HEK293 (cell line): ENCODE data around the gene PON1.

Experiments used
- CTCF ChIA-PET: fragments of 350-600 bp; formaldehyde crosslinking; extraction: SDS; loops from one replicate; lab custom pipeline; 2021; ENCODE audit warnings: antibody characterized with exemption; lab: Yijun Ruan, JAX
- POLR2A ChIA-PET: fragments of 300-600 bp; formaldehyde crosslinking; extraction: SDS; loops from one replicate; lab custom pipeline; 2020; ENCODE audit warnings: antibody characterized with exemption, inconsistent platforms; lab: Yijun Ruan, JAX
- H3K27ac ChIP-seq: fragments of 200-500 bp; sonication (Bioruptor generic); 2 replicates; pipeline ENCODE4 v1.5.1; 2014; ENCODE audit warnings: low read depth, low read length, control low read depth, inconsistent platforms; ENCODE audit errors: extremely low read depth
- H3K36me3 ChIP-seq, 2 experiments: fragments of 200-500 bp in 1 of 2; sonication (Bioruptor generic) in 1 of 2; 1 replicate in 1 of 2; 2 replicates in 1 of 2; pipeline ENCODE4 v1.5.1; 2014 to 2017; ENCODE audit warnings: inconsistent platforms in 2 of 2, low read length in 2 of 2; ENCODE audit not compliant: control insufficient read depth in 2 of 2, insufficient read depth in 1 of 2
- H3K4me1 ChIP-seq: fragments of 200-500 bp; sonication (Bioruptor generic); 2 replicates; pipeline ENCODE4 v1.5.1; 2014; ENCODE audit warnings: mild to moderate bottlenecking, low read length, inconsistent platforms; ENCODE audit not compliant: control insufficient read depth, insufficient read depth
- H3K4me3 ChIP-seq: 2 replicates; pipeline ENCODE4 v1.5.1; 2011; ENCODE audit warnings: low read depth, mild to moderate bottlenecking, control low read depth, low read length, moderate library complexity
- H3K9me3 ChIP-seq: fragments of 200-500 bp; sonication (Bioruptor generic); 2 replicates; pipeline ENCODE4 v1.5.1; 2014; ENCODE audit warnings: low read depth, low read length, inconsistent platforms; ENCODE audit not compliant: control insufficient read depth, insufficient read depth
- GLI4 ChIP-seq: fragments of 450-650 bp; formaldehyde crosslinking; IDR thresholded peaks from 2 replicates; pipeline ENCODE4 v1.5.1; 2016; ENCODE audit warnings: missing biosample characterization, missing genetic modification characterization
- KLF10 ChIP-seq: fragments of 450-650 bp; IDR thresholded peaks from 2 replicates; pipeline ENCODE4 v1.5.1; 2018; ENCODE audit warnings: missing biosample characterization, mild to moderate bottlenecking, missing genetic modification characterization
- REPIN1 ChIP-seq: fragments of 450-650 bp; formaldehyde crosslinking; IDR thresholded peaks from 2 replicates; pipeline ENCODE4 v1.5.1; 2017; ENCODE audit warnings: missing biosample characterization, missing genetic modification characterization, low read depth
- YY1 ChIP-seq: fragments of 450-650 bp; formaldehyde crosslinking; IDR thresholded peaks from 2 replicates; pipeline ENCODE4 v1.5.1; 2018; ENCODE audit warnings: missing biosample characterization, missing genetic modification characterization
- ZEB2 ChIP-seq: fragments of 450-650 bp; formaldehyde crosslinking; IDR thresholded peaks from 2 replicates; pipeline ENCODE4 v1.5.1; 2016; ENCODE audit warnings: missing biosample characterization, missing genetic modification characterization
- ZFP69B ChIP-seq: fragments of 450-650 bp; formaldehyde crosslinking; IDR thresholded peaks from 2 replicates; pipeline ENCODE4 v1.5.1; 2016; ENCODE audit warnings: missing biosample characterization, missing genetic modification characterization
- ZNF121 ChIP-seq: fragments of 450-650 bp; formaldehyde crosslinking; IDR thresholded peaks from 2 replicates; pipeline ENCODE4 v1.5.1; 2016; ENCODE audit warnings: missing biosample characterization, missing genetic modification characterization
- ZNF16 ChIP-seq: fragments of 450-650 bp; formaldehyde crosslinking; IDR thresholded peaks from 2 replicates; pipeline ENCODE4 v1.5.1; 2016; ENCODE audit warnings: low read depth, missing biosample characterization, missing genetic modification characterization
- ZNF19 ChIP-seq: fragments of 450-650 bp; formaldehyde crosslinking; IDR thresholded peaks from 2 replicates; pipeline ENCODE4; 2016; ENCODE audit warnings: missing biosample characterization, missing genetic modification characterization, low read depth
- ZNF211 ChIP-seq: fragments of 450-650 bp; formaldehyde crosslinking; IDR thresholded peaks from 2 replicates; pipeline ENCODE4 v1.5.1; 2016; ENCODE audit warnings: low read depth, missing biosample characterization, missing genetic modification characterization
- ZNF24 ChIP-seq: fragments of 450-650 bp; formaldehyde crosslinking; IDR thresholded peaks from 2 replicates; pipeline ENCODE4 v1.5.1; 2016; ENCODE audit warnings: missing biosample characterization, missing genetic modification characterization
- ZNF274 ChIP-seq, 2 experiments: fragments of 200-500 bp in 1 of 2; fragments of 450-650 bp in 1 of 2; sonication (Bioruptor generic) in 1 of 2; formaldehyde crosslinking in 1 of 2; IDR thresholded peaks; 2 replicates each; pipeline versions ENCODE4 v1.5.1 to v1.6.1; 2014 to 2016; ENCODE audit warnings: borderline replicate concordance in 1 of 2, inconsistent platforms in 1 of 2, low read length in 1 of 2, missing biosample characterization in 1 of 2, missing genetic modification characterization in 1 of 2
- ZNF549 ChIP-seq: fragments of 450-650 bp; IDR thresholded peaks from 2 replicates; pipeline ENCODE4 v1.5.1; 2018; ENCODE audit warnings: missing biosample characterization, missing genetic modification characterization, mild to moderate bottlenecking, inconsistent platforms, moderate library complexity
- ZNF658 ChIP-seq: fragments of 450-650 bp; formaldehyde crosslinking; IDR thresholded peaks from 2 replicates; pipeline ENCODE4; 2016; ENCODE audit warnings: missing biosample characterization, missing genetic modification characterization
- ZNF830 ChIP-seq: fragments of 450-650 bp; IDR thresholded peaks from 2 replicates; pipeline ENCODE4 v1.5.0; 2018; ENCODE audit warnings: missing biosample characterization, missing genetic modification characterization, low read depth, mild to moderate bottlenecking, moderate library complexity
- ZXDB ChIP-seq: fragments of 450-650 bp; formaldehyde crosslinking; IDR thresholded peaks from 2 replicates; pipeline ENCODE4 v1.5.1; 2016; ENCODE audit warnings: missing biosample characterization, missing genetic modification characterization
- TF ChIP-seq, protein P1 (sequence below): fragments of 450-650 bp; IDR thresholded peaks from 2 replicates; pipeline ENCODE4 v1.5.1; 2018; ENCODE audit warnings: missing biosample characterization, mild to moderate bottlenecking, missing genetic modification characterization
- TF ChIP-seq, protein P2 (sequence below): fragments of 450-650 bp; formaldehyde crosslinking; IDR thresholded peaks from 2 replicates; pipeline ENCODE4 v1.5.1; 2016; ENCODE audit warnings: missing biosample characterization, missing genetic modification characterization
- TF ChIP-seq, protein P3 (sequence below): fragments of 450-650 bp; formaldehyde crosslinking; IDR thresholded peaks from 2 replicates; pipeline ENCODE4 v1.5.1; 2016; ENCODE audit warnings: missing biosample characterization, missing genetic modification characterization
- TF ChIP-seq, protein P4 (sequence below): fragments of 450-650 bp; formaldehyde crosslinking; IDR thresholded peaks from 2 replicates; pipeline ENCODE4 v1.5.1; 2017; ENCODE audit warnings: missing biosample characterization, missing genetic modification characterization

Gene PON1

DNA sequence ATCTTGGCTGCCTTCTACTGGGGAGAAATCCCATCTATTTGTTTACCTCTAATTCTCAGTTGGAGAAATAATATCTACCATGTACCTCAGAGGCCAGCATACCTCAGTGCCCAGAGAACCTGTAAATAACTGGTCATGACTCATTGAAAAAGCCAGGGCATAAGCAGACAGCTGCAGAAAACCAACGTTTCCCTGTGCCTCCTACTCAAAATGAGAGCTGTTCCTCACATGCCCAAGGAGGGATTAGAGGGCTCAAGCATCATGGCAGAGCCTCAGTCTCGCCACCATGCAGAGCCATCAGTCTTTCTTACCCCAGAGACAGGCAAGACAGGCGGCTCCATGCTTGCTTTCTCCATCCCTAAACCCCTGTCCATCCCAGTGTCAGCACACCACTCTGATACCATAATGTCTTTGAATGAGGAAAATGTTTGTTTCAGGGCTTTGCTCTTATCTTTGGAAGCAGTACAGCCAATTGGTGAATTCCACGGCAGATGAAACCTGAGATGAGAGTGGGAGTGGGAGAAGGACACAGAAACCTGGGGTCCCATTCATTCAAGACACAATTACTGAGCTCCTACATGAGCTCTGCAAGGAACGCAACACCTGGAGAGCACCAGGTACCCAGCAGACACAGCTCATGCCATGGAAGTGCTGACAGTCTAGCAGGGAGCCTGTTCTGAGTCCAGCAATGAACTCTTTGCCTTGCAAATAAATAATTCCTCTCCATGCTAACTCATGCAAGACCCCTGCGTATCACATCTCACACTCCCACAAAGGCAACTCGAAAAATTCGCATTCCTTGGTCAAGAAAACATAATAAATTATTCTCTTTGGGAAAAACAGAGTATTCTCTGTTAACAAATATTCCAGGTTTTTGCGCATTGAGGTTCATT is 21.1 kb downstream of the PON1 start:
- ChIA-PET POLR2A (no interaction called here), CTCF (no interaction called here)
- no peaks in the 10 kb centered on the region for H3K36me3 ChIP-seq
- H3K9me3 ChIP-seq: no peaks in the 10 kb centered on the region
- H3K4me3 ChIP-seq: no peak overlapping the region
- no peak overlapping the region for H3K27ac ChIP-seq
- no peaks in the 10 kb centered on the region for H3K4me1 ChIP-seq
- TF ChIP-seq ZFP69B: no peak
- no peak for TF ChIP-seq ZNF16 (tag by site-specific recombination)
- TF ChIP-seq ZNF549 (tag by site-specific recombination): no peak
- TF ChIP-seq, protein P1, sequence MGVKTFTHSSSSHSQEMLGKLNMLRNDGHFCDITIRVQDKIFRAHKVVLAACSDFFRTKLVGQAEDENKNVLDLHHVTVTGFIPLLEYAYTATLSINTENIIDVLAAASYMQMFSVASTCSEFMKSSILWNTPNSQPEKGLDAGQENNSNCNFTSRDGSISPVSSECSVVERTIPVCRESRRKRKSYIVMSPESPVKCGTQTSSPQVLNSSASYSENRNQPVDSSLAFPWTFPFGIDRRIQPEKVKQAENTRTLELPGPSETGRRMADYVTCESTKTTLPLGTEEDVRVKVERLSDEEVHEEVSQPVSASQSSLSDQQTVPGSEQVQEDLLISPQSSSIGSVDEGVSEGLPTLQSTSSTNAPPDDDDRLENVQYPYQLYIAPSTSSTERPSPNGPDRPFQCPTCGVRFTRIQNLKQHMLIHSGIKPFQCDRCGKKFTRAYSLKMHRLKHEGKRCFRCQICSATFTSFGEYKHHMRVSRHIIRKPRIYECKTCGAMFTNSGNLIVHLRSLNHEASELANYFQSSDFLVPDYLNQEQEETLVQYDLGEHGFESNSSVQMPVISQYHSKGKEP (tag by site-specific recombination): no peak
- TF ChIP-seq, protein P2, sequence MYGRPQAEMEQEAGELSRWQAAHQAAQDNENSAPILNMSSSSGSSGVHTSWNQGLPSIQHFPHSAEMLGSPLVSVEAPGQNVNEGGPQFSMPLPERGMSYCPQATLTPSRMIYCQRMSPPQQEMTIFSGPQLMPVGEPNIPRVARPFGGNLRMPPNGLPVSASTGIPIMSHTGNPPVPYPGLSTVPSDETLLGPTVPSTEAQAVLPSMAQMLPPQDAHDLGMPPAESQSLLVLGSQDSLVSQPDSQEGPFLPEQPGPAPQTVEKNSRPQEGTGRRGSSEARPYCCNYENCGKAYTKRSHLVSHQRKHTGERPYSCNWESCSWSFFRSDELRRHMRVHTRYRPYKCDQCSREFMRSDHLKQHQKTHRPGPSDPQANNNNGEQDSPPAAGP (tag by site-specific recombination): no peak
- no peak for TF ChIP-seq ZNF121 (tag by site-specific recombination)

DNA sequence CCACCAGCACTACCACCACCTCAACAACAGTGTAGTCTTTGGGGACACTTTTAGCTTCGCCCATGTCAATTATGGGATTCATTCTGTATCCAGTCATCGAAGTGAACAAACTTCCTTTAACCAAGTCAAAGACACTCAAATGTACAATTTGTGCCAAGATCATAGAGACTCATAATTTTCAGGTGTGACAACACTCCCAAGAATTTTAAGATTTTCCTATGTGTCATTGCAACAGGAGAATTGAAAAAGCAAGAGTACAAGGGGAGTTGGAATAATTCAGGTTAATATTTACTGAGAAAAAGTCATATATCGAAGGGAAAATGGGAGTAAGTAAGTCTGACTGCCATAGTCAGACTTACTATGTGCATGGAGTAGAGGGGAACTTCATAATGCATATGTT is 26.2 kb downstream of the PON1 start:
- POLR2A ChIA-PET: no interaction called here
- TF ChIP-seq, protein P3, sequence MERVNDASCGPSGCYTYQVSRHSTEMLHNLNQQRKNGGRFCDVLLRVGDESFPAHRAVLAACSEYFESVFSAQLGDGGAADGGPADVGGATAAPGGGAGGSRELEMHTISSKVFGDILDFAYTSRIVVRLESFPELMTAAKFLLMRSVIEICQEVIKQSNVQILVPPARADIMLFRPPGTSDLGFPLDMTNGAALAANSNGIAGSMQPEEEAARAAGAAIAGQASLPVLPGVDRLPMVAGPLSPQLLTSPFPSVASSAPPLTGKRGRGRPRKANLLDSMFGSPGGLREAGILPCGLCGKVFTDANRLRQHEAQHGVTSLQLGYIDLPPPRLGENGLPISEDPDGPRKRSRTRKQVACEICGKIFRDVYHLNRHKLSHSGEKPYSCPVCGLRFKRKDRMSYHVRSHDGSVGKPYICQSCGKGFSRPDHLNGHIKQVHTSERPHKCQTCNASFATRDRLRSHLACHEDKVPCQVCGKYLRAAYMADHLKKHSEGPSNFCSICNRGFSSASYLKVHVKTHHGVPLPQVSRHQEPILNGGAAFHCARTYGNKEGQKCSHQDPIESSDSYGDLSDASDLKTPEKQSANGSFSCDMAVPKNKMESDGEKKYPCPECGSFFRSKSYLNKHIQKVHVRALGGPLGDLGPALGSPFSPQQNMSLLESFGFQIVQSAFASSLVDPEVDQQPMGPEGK (tag by site-specific recombination): no peak
- TF ChIP-seq ZNF274 (IDR thresholded peaks at IDR 0.05; ENCODE audit: low read length) (no peak), ZNF274 (tag by site-specific recombination; IDR thresholded peaks at IDR 0.05; ENCODE audit: borderline replicate concordance) (no peak), ZNF24 (tag by site-specific recombination) (no peak), GLI4 (tag by site-specific recombination) (no peak)
- no peak overlapping the region for H3K27ac ChIP-seq
- H3K9me3 ChIP-seq: no peaks in the 10 kb centered on the region
- no peaks in the 10 kb centered on the region for H3K36me3 ChIP-seq
- H3K4me1 ChIP-seq: no peaks in the 10 kb centered on the region
- CTCF ChIA-PET: interaction anchor here (0.6 to 0.9 kb wide), 2 partner anchors 123 to 216 kb away, joined by 3 to 6 read pairs; no protein-coding TSS in a partner anchor
- no peak overlapping the region for H3K4me3 ChIP-seq

DNA sequence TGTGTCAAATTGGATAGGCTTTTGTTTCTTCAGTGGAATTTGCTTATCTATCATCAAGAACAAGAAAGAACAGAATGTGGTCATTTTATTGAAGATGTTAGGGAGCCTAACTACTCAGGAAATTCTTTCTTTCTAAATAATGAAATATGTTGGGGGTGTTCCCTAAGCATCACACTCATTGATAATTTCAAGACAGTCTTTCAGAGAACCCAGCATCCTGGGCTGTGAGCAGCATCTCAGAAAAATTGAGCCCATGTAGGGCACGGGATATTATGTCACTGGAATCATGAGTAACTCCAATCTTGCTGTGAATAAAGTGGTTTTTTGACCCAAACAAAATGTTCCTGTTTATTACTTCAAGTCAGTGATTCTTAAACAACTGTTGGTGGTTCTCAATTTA is 27.3 kb downstream of the PON1 start:
- ChIA-PET POLR2A (no interaction called here), CTCF (no interaction called here)
- no peaks in the 10 kb centered on the region for H3K4me1 ChIP-seq
- TF ChIP-seq ZNF19 (tag by site-specific recombination) (no peak), KLF10 (tag by site-specific recombination) (no peak), YY1 (tag by site-specific recombination) (no peak), ZXDB (tag by site-specific recombination) (no peak), REPIN1 (no peak), ZNF658 (no peak), ZEB2 (tag by site-specific recombination) (no peak), ZNF830 (tag by site-specific recombination) (no peak), ZNF211 (tag by site-specific recombination) (no peak)
- TF ChIP-seq, protein P4, sequence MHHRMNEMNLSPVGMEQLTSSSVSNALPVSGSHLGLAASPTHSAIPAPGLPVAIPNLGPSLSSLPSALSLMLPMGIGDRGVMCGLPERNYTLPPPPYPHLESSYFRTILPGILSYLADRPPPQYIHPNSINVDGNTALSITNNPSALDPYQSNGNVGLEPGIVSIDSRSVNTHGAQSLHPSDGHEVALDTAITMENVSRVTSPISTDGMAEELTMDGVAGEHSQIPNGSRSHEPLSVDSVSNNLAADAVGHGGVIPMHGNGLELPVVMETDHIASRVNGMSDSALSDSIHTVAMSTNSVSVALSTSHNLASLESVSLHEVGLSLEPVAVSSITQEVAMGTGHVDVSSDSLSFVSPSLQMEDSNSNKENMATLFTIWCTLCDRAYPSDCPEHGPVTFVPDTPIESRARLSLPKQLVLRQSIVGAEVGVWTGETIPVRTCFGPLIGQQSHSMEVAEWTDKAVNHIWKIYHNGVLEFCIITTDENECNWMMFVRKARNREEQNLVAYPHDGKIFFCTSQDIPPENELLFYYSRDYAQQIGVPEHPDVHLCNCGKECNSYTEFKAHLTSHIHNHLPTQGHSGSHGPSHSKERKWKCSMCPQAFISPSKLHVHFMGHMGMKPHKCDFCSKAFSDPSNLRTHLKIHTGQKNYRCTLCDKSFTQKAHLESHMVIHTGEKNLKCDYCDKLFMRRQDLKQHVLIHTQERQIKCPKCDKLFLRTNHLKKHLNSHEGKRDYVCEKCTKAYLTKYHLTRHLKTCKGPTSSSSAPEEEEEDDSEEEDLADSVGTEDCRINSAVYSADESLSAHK (tag by site-specific recombination): no peak
- H3K27ac ChIP-seq: no peak overlapping the region
- H3K9me3 ChIP-seq: no peaks in the 10 kb centered on the region
- no peaks in the 10 kb centered on the region for H3K36me3 ChIP-seq
- H3K4me3 ChIP-seq: no peak overlapping the region
